IMR-90 (cell line): Measurements from ENCODE around the gene ADAM33. TPM values are rescaled to one million over a fixed set of nuclear protein-coding genes. Genes with fewer than 3 reads are reported as not detected.

ENCODE experiments used
- ATAC-seq: fragments of 200-7000 bp; cut with Tn5 transposase; 2 replicates; pipeline ENCODE4 v1.9.1; 2020; ENCODE audit warnings: low read depth, mild to moderate bottlenecking, moderate library complexity
- BruUV-seq: library from RNA; stranded (reverse); fragments of 400-500 nt; replicated peaks from 2 replicates; lab custom pipeline; 2021; lab: Mats Ljungman, UMichigan
- CTCF ChIA-PET: fragments of 300-600 bp; formaldehyde crosslinking; extraction: SDS; loops from one replicate; lab custom pipeline; 2021; ENCODE audit warnings: antibody characterized with exemption; lab: Yijun Ruan, JAX
- POLR2A ChIA-PET: fragments of 300-600 bp; sonication (Branson Sonifier 250); formaldehyde crosslinking; loops from one replicate; lab custom pipeline; 2022; ENCODE audit warnings: antibody characterized with exemption; ENCODE audit not compliant: unreplicated experiment; lab: Charles Lee
- DNase-seq: peaks from one replicate; pipeline ENCODE4 v3.0.0; 2013
- H2AFZ ChIP-seq: replicated peaks from 2 replicates; pipeline ENCODE3; 2013; ENCODE audit warnings: low read length, mild to moderate bottlenecking; ENCODE audit not compliant: poor library complexity
- H2AK5ac ChIP-seq: 2 replicates; pipeline ENCODE4 v1.6.1; 2013; ENCODE audit warnings: low read depth, low read length, inconsistent platforms
- H2AK9ac ChIP-seq: replicated peaks from 2 replicates; pipeline ENCODE3; 2013; ENCODE audit warnings: mild to moderate bottlenecking, low read depth, low read length, moderate library complexity; ENCODE audit not compliant: poor library complexity
- H2BK120ac ChIP-seq: 2 replicates; pipeline ENCODE4 v1.6.1; 2013; ENCODE audit warnings: low read depth, low read length, inconsistent platforms
- H2BK15ac ChIP-seq: 3 replicates; pipeline ENCODE4 v1.6.1; 2013; ENCODE audit warnings: low read depth, low read length, inconsistent platforms
- H2BK20ac ChIP-seq: 2 replicates; pipeline ENCODE4 v1.6.1; 2013; ENCODE audit warnings: low read depth, mild to moderate bottlenecking, inconsistent platforms, low read length, moderate library complexity
- H2BK5ac ChIP-seq: 2 replicates; pipeline ENCODE4 v1.6.1; 2013; ENCODE audit warnings: mild to moderate bottlenecking, low read depth, low read length, inconsistent platforms; ENCODE audit not compliant: poor library complexity, severe bottlenecking
- H3K14ac ChIP-seq: replicated peaks from 2 replicates; pipeline ENCODE4 v1.6.1; 2013; ENCODE audit warnings: low read depth, low read length, inconsistent platforms
- H3K18ac ChIP-seq: 2 replicates; pipeline ENCODE4 v1.6.1; 2013; ENCODE audit warnings: low read depth, low read length, control low read depth
- H3K23ac ChIP-seq: 2 replicates; pipeline ENCODE4 v1.6.1; 2013; ENCODE audit warnings: low read depth, low read length, inconsistent platforms
- H3K27ac ChIP-seq: 2 replicates; pipeline ENCODE4 v1.5.1; 2013; ENCODE audit warnings: mild to moderate bottlenecking, control low read depth, low read length; ENCODE audit not compliant: insufficient read depth
- H3K27me3 ChIP-seq: 2 replicates; pipeline ENCODE4 v1.6.1; 2013; ENCODE audit warnings: low read length; ENCODE audit not compliant: control insufficient read depth, insufficient read depth
- H3K36me3 ChIP-seq: 2 replicates; pipeline ENCODE4 v1.6.1; 2013; ENCODE audit warnings: low read length, mixed read lengths; ENCODE audit not compliant: control insufficient read depth, insufficient read depth
- H3K4ac ChIP-seq: 2 replicates; pipeline ENCODE4 v1.6.1; 2013; ENCODE audit warnings: low read depth, low read length, inconsistent platforms
- H3K4me1 ChIP-seq: 2 replicates; pipeline ENCODE4 v1.6.1; 2013; ENCODE audit warnings: low read length, mixed read lengths; ENCODE audit not compliant: control insufficient read depth, insufficient read depth
- H3K4me2 ChIP-seq: 2 replicates; pipeline ENCODE4 v1.6.1; 2013; ENCODE audit warnings: low read depth, mild to moderate bottlenecking, control low read depth, low read length, moderate library complexity
- H3K4me3 ChIP-seq: 2 replicates; pipeline ENCODE4 v1.5.1; 2013; ENCODE audit warnings: low read depth, mild to moderate bottlenecking, control low read depth, low read length, moderate library complexity; ENCODE audit not compliant: insufficient read depth
- H3K56ac ChIP-seq: 2 replicates; pipeline ENCODE4 v1.6.1; 2013; ENCODE audit warnings: low read length, inconsistent platforms; ENCODE audit not compliant: insufficient read depth; ENCODE audit errors: extremely low read depth
- H3K79me1 ChIP-seq, 2 experiments: 2 replicates each; pipeline ENCODE4 v1.6.1; 2013; ENCODE audit warnings: low read length in 2 of 2, inconsistent platforms in 1 of 2, low read depth in 1 of 2
- H3K9ac ChIP-seq: 2 replicates; pipeline ENCODE4 v1.6.1; 2013; ENCODE audit warnings: low read depth, low read length, control low read depth
- H3K9me1 ChIP-seq: 2 replicates; pipeline ENCODE4 v1.6.1; 2013; ENCODE audit warnings: low read length, inconsistent platforms; ENCODE audit not compliant: insufficient read depth
- H3K9me3 ChIP-seq: 2 replicates; pipeline ENCODE4 v1.6.1; 2013; ENCODE audit warnings: low read length; ENCODE audit not compliant: control insufficient read depth, insufficient read depth
- H4K20me1 ChIP-seq: 2 replicates; pipeline ENCODE4 v1.6.1; 2013; ENCODE audit warnings: low read length, inconsistent platforms; ENCODE audit not compliant: insufficient read depth
- H4K5ac ChIP-seq: 2 replicates; pipeline ENCODE4 v1.6.1; 2013; ENCODE audit warnings: mild to moderate bottlenecking, low read depth, low read length, control low read depth
- H4K8ac ChIP-seq, 2 experiments: 2 replicates each; pipeline ENCODE4 v1.6.1; 2013; ENCODE audit warnings: low read depth in 2 of 2, low read length in 2 of 2, control low read depth in 1 of 2, inconsistent platforms in 1 of 2
- H4K91ac ChIP-seq: 2 replicates; pipeline ENCODE4 v1.6.1; 2013; ENCODE audit warnings: low read depth, low read length, inconsistent platforms; ENCODE audit not compliant: insufficient read depth
- BHLHE40 ChIP-seq: fragments of 150-350 bp; IDR thresholded peaks from 2 replicates; pipeline ENCODE4 v1.6.1; 2016; ENCODE audit warnings: mild to moderate bottlenecking, low read depth, low read length
- CEBPB ChIP-seq: IDR thresholded peaks from 2 replicates; pipeline ENCODE4 v1.6.1; 2012; ENCODE audit warnings: low read depth, low read length, improper control_type of control experiment
- CHD1 ChIP-seq: IDR thresholded peaks from 2 replicates; pipeline ENCODE4 v1.6.1; 2012; ENCODE audit warnings: low read depth, low read length, improper control_type of control experiment
- FOS ChIP-seq: fragments of 150-350 bp; IDR thresholded peaks from 2 replicates; pipeline ENCODE4 v1.6.1; 2016; ENCODE audit warnings: low read depth, low read length
- MAFK ChIP-seq: IDR thresholded peaks from 2 replicates; pipeline ENCODE4 v1.6.1; 2012; ENCODE audit warnings: low read depth, low read length, improper control_type of control experiment
- MAZ ChIP-seq: IDR thresholded peaks from 2 replicates; pipeline ENCODE4 v1.6.1; 2012; ENCODE audit warnings: low read depth, mild to moderate bottlenecking, low read length, improper control_type of control experiment, moderate library complexity, borderline replicate concordance
- MXI1 ChIP-seq: IDR thresholded peaks from 2 replicates; pipeline ENCODE4 v1.6.1; 2012; ENCODE audit warnings: low read depth, mild to moderate bottlenecking, low read length, moderate library complexity, borderline replicate concordance
- NFE2L2 ChIP-seq: fragments of 150-350 bp; IDR thresholded peaks from 2 replicates; pipeline ENCODE4 v1.6.1; 2016; ENCODE audit warnings: low read depth, mild to moderate bottlenecking, low read length
- POLR2A ChIP-seq: IDR thresholded peaks from 2 replicates; pipeline ENCODE4 v1.6.1; 2012; ENCODE audit warnings: mild to moderate bottlenecking, low read depth, low read length
- RAD21 ChIP-seq: IDR thresholded peaks from 2 replicates; pipeline ENCODE4 v1.6.1; 2012; ENCODE audit warnings: low read length, improper control_type of control experiment
- RCOR1 ChIP-seq: IDR thresholded peaks from 2 replicates; pipeline ENCODE4 v1.6.1; 2012; ENCODE audit warnings: mild to moderate bottlenecking, low read length, improper control_type of control experiment; ENCODE audit not compliant: insufficient replicate concordance
- RFX5 ChIP-seq: IDR thresholded peaks from 2 replicates; pipeline ENCODE4 v1.8.0; 2012; ENCODE audit warnings: low read depth, mild to moderate bottlenecking, low read length, moderate library complexity
- SMC3 ChIP-seq: fragments of 150-350 bp; IDR thresholded peaks from 2 replicates; pipeline ENCODE4 v1.6.1; 2016; ENCODE audit warnings: low read depth, mild to moderate bottlenecking, antibody characterized with exemption, low read length, moderate library complexity
- WGBS, 2 experiments: methylation state at CpG; one replicate each; pipeline versions ENCODE4 v1.1.5 to v1.1.7; 2013; ENCODE audit warnings: missing lambda C conversion rate in 2 of 2; ENCODE audit not compliant: insufficient read length in 1 of 2; ENCODE audit errors: extremely low coverage in 2 of 2; 5-methylcytosine and 5-hydroxymethylcytosine counted together
- dilution Hi-C: fragments of 300-500 bp; cut with HindIII; formaldehyde crosslinking; loops from one replicate; pipeline ENCODE4 v1.14.3; 2018; ENCODE audit warnings: low sequenced_read_pairs; ENCODE audit not compliant: unreplicated experiment
- in situ Hi-C: fragments of 300-500 bp; cut with MboI; formaldehyde crosslinking; loops from 3 replicates; pipeline ENCODE4 v1.14.3; 2019; ENCODE audit warnings: low sequenced_read_pairs, inconsistent platforms, mixed read lengths
- intact Hi-C: fragments of 100-400 bp; cut with micrococcal nuclease; formaldehyde crosslinking; loops from 2 replicates; pipeline ENCODE4 v1.10.0; 2022
- polyA plus RNA-seq, 3 experiments: library from polyadenylated mRNA; depleted of rRNA; stranded (reverse); fragments of >200 nt; gene quantifications; 2 replicates each; pipeline ENCODE4 v1.2.3, GENCODE V29; 2012; ENCODE audit warnings: low replicate concordance in 1 of 3
- total RNA-seq: library from RNA; depleted of rRNA; stranded (reverse); fragments of >200 nt; gene quantifications from 2 replicates; pipeline ENCODE4 v1.2.3, GENCODE V29; 2012
- TF ChIP-seq, protein P1 (sequence below): fragments of 150-350 bp; IDR thresholded peaks from 2 replicates; pipeline ENCODE4 v1.6.1; 2016; ENCODE audit warnings: low read depth, mild to moderate bottlenecking, low read length, moderate library complexity, borderline replicate concordance
- TF ChIP-seq, protein P2 (sequence below): fragments of 150-350 bp; IDR thresholded peaks from 2 replicates; pipeline ENCODE4 v1.6.1; 2017; ENCODE audit warnings: mild to moderate bottlenecking, antibody characterized with exemption, low read length, low read depth
- TF ChIP-seq, protein P3 (sequence below): conservative IDR thresholded peaks from 2 replicates; pipeline ENCODE4 v1.5.1; 2012; ENCODE audit warnings: mild to moderate bottlenecking, low read depth, low read length, improper control_type of control experiment

The ADAM33 gene
- total and polyA plus RNA-seq, 2 of the 4 experiments (the other 2 are of a cell fraction): 0.18 to 1.7 TPM

DNA sequence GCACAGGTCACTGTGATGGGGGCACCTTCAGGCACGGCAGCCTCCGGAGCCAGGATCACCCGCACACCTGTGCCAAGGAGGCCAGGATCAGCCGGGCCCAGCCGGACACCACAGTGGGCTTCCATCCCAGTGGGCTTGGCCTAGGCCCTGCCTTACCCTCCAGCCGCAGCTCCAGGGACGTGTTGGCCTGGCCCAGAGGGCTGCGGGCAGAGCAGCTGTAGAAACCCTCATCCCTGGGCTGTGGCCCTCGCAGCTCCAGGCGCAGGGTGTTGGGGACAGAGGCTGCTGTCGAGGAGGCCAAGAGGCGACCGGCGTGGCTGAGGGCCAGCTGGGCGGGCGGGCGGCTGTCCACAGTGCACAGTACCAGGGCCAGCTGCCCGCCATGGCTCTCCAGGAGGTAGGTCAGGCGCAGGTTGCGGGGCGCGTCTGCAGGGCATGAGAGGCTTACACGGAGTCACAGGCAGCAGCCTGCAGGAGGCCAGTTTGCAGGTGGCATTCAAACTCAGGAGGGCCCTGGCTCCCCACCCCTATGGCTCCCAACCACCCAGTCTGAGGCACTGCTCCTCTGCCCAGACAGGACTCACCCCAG is 11.0 kb upstream of the ADAM33 start:
- Histone ChIP-seq H4K20me1 (no peaks in the 10 kb centered on the region), H3K4me2 (no peak overlapping the region), H3K18ac (no peak overlapping the region), H3K14ac (no peak overlapping the region), H3K9ac (no peak overlapping the region), H3K27me3 (peaks cover 13% of the 10 kb centered on the region; the same call in 1 of the 2 replicates), H3K4ac (no peak overlapping the region), H4K8ac (no peak overlapping the region), H2BK5ac (no peak overlapping the region), H3K9me1 (no peaks in the 10 kb centered on the region), H4K91ac (no peak overlapping the region), H2BK15ac (no peak overlapping the region), H3K79me1 (no peaks in the 10 kb centered on the region), H3K27ac (no peak overlapping the region), H3K23ac (no peak overlapping the region), H2AFZ (no peak overlapping the region), H2AK5ac (no peak overlapping the region), H3K4me3 (no peak overlapping the region), H2BK120ac (no peak overlapping the region), H3K56ac (no peak overlapping the region), H3K9me3 (peaks cover 4% of the 10 kb centered on the region; the same call in 1 of the 2 replicates), H3K36me3 (no peaks in the 10 kb centered on the region), H2AK9ac (no peak overlapping the region), H2BK20ac (no peak overlapping the region), H4K5ac (no peak overlapping the region), H3K4me1 (no peaks in the 10 kb centered on the region)
- no TSS peak for BruUV-seq
- in situ Hi-C loops: no loop called here
- DNase-seq (no peak), ATAC-seq (no peak)
- TF ChIP-seq CEBPB (no peak), CHD1 (no peak), MAZ (no peak), RCOR1 (no peak), BHLHE40 (no peak), POLR2A (no peak), MAFK (no peak), FOS (no peak), MXI1 (no peak), RAD21 (no peak), SMC3 (no peak), NFE2L2 (no peak), RFX5 (no peak)
- TF ChIP-seq, protein P1, sequence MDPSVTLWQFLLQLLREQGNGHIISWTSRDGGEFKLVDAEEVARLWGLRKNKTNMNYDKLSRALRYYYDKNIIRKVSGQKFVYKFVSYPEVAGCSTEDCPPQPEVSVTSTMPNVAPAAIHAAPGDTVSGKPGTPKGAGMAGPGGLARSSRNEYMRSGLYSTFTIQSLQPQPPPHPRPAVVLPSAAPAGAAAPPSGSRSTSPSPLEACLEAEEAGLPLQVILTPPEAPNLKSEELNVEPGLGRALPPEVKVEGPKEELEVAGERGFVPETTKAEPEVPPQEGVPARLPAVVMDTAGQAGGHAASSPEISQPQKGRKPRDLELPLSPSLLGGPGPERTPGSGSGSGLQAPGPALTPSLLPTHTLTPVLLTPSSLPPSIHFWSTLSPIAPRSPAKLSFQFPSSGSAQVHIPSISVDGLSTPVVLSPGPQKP: no peak
- TF ChIP-seq, protein P2, sequence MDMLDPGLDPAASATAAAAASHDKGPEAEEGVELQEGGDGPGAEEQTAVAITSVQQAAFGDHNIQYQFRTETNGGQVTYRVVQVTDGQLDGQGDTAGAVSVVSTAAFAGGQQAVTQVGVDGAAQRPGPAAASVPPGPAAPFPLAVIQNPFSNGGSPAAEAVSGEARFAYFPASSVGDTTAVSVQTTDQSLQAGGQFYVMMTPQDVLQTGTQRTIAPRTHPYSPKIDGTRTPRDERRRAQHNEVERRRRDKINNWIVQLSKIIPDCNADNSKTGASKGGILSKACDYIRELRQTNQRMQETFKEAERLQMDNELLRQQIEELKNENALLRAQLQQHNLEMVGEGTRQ: no peak
- TF ChIP-seq, protein P3, sequence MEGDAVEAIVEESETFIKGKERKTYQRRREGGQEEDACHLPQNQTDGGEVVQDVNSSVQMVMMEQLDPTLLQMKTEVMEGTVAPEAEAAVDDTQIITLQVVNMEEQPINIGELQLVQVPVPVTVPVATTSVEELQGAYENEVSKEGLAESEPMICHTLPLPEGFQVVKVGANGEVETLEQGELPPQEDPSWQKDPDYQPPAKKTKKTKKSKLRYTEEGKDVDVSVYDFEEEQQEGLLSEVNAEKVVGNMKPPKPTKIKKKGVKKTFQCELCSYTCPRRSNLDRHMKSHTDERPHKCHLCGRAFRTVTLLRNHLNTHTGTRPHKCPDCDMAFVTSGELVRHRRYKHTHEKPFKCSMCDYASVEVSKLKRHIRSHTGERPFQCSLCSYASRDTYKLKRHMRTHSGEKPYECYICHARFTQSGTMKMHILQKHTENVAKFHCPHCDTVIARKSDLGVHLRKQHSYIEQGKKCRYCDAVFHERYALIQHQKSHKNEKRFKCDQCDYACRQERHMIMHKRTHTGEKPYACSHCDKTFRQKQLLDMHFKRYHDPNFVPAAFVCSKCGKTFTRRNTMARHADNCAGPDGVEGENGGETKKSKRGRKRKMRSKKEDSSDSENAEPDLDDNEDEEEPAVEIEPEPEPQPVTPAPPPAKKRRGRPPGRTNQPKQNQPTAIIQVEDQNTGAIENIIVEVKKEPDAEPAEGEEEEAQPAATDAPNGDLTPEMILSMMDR: no peak
- ChIA-PET CTCF (no interaction called here), POLR2A (no interaction called here)
- intact Hi-C loops: no loop called here
- 74% methylated on average over 10 of the region's 23 CpGs; no CpG with 5 or more reads in 1 of the 2 experiments for WGBS, 2 experiments
- dilution Hi-C loops: no loop called here
